ENCODE measurements around the gene PGM1. TPM values are rescaled to one million over a fixed set of nuclear protein-coding genes. Genes with fewer than 3 reads are reported as not detected.

Gene PGM1
- total and polyA plus RNA-seq, 2 of the 4 experiments (the other 2 are of a cell fraction), result 42.6 to 94.5 TPM

DNA sequence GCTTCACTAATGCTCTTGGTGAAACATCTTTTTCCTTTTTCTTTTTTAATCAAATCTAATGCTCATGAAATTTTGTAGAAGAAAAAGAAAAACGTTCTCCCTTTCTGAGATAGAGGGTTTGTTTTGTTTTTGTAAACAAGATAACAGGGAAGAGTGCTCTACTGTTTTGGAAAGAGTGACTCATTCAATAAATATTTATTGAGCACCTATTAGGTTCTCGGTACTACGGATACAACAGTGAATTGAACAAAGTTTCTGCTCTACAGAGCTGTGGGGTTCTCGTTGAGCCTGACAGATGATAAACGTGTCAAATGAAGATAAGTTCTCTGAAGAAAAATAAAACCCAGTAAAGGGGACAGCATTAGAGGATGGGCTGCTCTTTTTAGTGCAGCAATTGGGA, 7.0 kb downstream of the PGM1 start:
- WGBS, 2 experiments (ENCODE audit: extremely low coverage in 2 of 2, insufficient read length in 1 of 2), result 20% methylated on average over 1 of the region's 5 CpGs; no CpG with 5 or more reads in 1 of the 2 experiments
- Histone ChIP-seq H3K79me1 (ENCODE audit: low read depth in 1 of 2, low read length in 2 of 2) (peaks cover 32 to 39% of the 10 kb centered on the region in 2 experiments), H2AK5ac (ENCODE audit: low read depth, low read length) (no peak overlapping the region), H3K14ac (replicated peaks; ENCODE audit: low read depth, low read length) (no peak overlapping the region), H3K27ac (ENCODE audit: insufficient read depth, low read length) (no peak overlapping the region), H3K4me1 (ENCODE audit: control insufficient read depth, insufficient read depth, low read length) (0 out of 2 replicates have a peak, but pooled peaks cover 2% of the 10 kb centered on the region), H3K4me3 (ENCODE audit: insufficient read depth, low read depth, low read length) (no peak overlapping the region), H3K9me1 (ENCODE audit: insufficient read depth, low read length) (peaks cover 3% of the 10 kb centered on the region; the same call in 1 of the 2 replicates), H2BK15ac (ENCODE audit: low read depth, low read length) (no peak overlapping the region), H3K9me3 (ENCODE audit: control insufficient read depth, insufficient read depth, low read length) (no peaks in the 10 kb centered on the region), H3K4ac (ENCODE audit: low read depth, low read length) (no peak overlapping the region), H2AK9ac (replicated peaks; ENCODE audit: low read depth, low read length, poor library complexity) (no peak overlapping the region), H3K23ac (ENCODE audit: low read depth, low read length) (no peak overlapping the region), H2BK20ac (ENCODE audit: low read depth, low read length) (no peak overlapping the region), H4K8ac (ENCODE audit: low read depth in 2 of 2, low read length in 2 of 2) (no peak overlapping the region), H4K20me1 (ENCODE audit: insufficient read depth, low read length) (peaks cover 14% of the 10 kb centered on the region; the same call in 1 of the 2 replicates), H2BK5ac (ENCODE audit: low read depth, low read length, poor library complexity, severe bottlenecking) (no peak overlapping the region), H4K5ac (ENCODE audit: low read depth, low read length) (no peak overlapping the region), H2AFZ (replicated peaks; ENCODE audit: low read length, poor library complexity) (no peak overlapping the region), H3K18ac (ENCODE audit: low read depth, low read length) (no peak overlapping the region), H3K4me2 (ENCODE audit: low read depth, low read length) (no peak overlapping the region), H3K36me3 (ENCODE audit: control insufficient read depth, insufficient read depth, low read length) (no peaks in the 10 kb centered on the region; the same call in 1 of the 2 replicates), H3K27me3 (ENCODE audit: control insufficient read depth, insufficient read depth, low read length) (no peaks in the 10 kb centered on the region), H3K56ac (ENCODE audit: extremely low read depth, insufficient read depth, low read length) (no peak overlapping the region), H3K9ac (ENCODE audit: low read depth, low read length) (no peak overlapping the region), H2BK120ac (ENCODE audit: low read depth, low read length) (no peak overlapping the region), H4K91ac (ENCODE audit: insufficient read depth, low read depth, low read length) (no peak overlapping the region)
- in situ Hi-C loops (cut with MboI; ENCODE audit: low sequenced_read_pairs) (no loop called here), dilution Hi-C loops (cut with HindIII; ENCODE audit: low sequenced_read_pairs, unreplicated experiment) (no loop called here), intact Hi-C loops (cut with micrococcal nuclease) (no loop called here)
- POLR2A ChIA-PET (ENCODE audit: unreplicated experiment), result no interaction called here
- no peak for TF ChIP-seq RFX5 (IDR thresholded peaks at IDR 0.05; ENCODE audit: low read depth, low read length)
- TF ChIP-seq RAD21 (IDR thresholded peaks at IDR 0.05; ENCODE audit: low read length), result no peak
- no peak for TF ChIP-seq SMC3 (IDR thresholded peaks at IDR 0.05; ENCODE audit: low read depth, low read length)
- TF ChIP-seq, protein P1, sequence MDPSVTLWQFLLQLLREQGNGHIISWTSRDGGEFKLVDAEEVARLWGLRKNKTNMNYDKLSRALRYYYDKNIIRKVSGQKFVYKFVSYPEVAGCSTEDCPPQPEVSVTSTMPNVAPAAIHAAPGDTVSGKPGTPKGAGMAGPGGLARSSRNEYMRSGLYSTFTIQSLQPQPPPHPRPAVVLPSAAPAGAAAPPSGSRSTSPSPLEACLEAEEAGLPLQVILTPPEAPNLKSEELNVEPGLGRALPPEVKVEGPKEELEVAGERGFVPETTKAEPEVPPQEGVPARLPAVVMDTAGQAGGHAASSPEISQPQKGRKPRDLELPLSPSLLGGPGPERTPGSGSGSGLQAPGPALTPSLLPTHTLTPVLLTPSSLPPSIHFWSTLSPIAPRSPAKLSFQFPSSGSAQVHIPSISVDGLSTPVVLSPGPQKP (IDR thresholded peaks at IDR 0.05; ENCODE audit: borderline replicate concordance, low read depth, low read length), result no peak
- TF ChIP-seq FOS (IDR thresholded peaks at IDR 0.05; ENCODE audit: low read depth, low read length), result no peak
- TF ChIP-seq MXI1 (IDR thresholded peaks at IDR 0.05; ENCODE audit: borderline replicate concordance, low read depth, low read length), result no peak
- no peak for TF ChIP-seq BHLHE40 (IDR thresholded peaks at IDR 0.05; ENCODE audit: low read depth, low read length)
- no peak for TF ChIP-seq RCOR1 (IDR thresholded peaks at IDR 0.05; ENCODE audit: insufficient replicate concordance, low read length)
- no peak for TF ChIP-seq NFE2L2 (IDR thresholded peaks at IDR 0.05; ENCODE audit: low read depth, low read length)
- TF ChIP-seq MAZ (IDR thresholded peaks at IDR 0.05; ENCODE audit: borderline replicate concordance, low read depth, low read length), result no peak
- no peak for TF ChIP-seq CHD1 (IDR thresholded peaks at IDR 0.05; ENCODE audit: low read depth, low read length)
- TF ChIP-seq USF2 (IDR thresholded peaks at IDR 0.05; ENCODE audit: low read depth, low read length), result no peak
- TF ChIP-seq POLR2A (IDR thresholded peaks at IDR 0.05; ENCODE audit: low read depth, low read length), result no peak
- no peak for TF ChIP-seq CEBPB (IDR thresholded peaks at IDR 0.05; ENCODE audit: low read depth, low read length)
- no peak for TF ChIP-seq MAFK (IDR thresholded peaks at IDR 0.05; ENCODE audit: low read depth, low read length)
- no peak for TF ChIP-seq CTCF (conservative IDR thresholded peaks at IDR 0.05; ENCODE audit: low read depth, low read length)
- no TSS peak for BruUV-seq (replicated peaks)
- CTCF ChIA-PET, result interaction anchor here (0.6 kb wide), 1 partner anchor 87 kb away, joined by 4 read pairs; no protein-coding TSS in a partner anchor
- no peak for DNase-seq
- ATAC-seq (ENCODE audit: low read depth), result no peak

Data from IMR-90 (cell line).